ENCODE data around the gene IMMT.

IMMT gene

DNA sequence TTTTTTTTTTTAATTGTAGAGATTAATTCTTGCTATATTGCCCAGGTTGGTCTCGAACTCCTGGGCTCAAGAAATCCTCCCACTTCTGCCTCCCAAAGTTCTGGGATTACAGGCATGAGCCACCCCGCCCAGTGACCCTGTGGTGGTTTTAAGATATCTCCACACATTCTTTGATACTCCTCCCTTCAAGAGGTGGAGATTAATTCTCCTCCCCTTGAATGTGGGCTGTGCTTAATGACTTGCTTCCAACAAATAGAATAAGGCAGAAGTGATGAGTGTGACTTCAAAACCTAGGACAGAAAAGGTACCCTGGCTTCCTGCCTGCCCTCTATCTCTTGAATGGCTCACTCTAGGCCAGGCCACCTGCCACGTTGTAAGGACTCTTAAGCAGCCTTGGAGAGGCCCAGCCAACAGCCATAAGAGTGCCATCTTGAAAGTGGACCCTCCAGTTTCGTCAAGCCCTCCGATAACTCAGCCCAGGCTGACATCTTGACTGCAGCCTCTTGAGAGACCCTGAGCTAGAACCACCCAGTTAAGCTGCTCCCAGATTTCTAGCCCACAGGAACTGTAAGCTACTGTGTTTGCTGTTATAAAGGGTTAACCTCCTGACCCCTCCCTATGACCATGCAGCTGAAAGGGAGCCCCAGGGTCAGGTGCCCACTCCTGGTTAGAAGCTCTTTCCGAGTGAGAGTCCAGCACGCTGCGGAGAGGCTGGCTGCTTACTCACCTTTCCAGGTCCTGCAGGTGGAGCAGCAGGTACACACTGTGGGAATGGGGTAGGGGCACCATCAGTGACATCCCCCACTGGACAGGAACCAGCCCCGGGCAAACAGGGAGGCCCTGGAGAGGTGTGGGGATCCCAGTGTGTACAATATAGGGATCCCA lies 31.6 kb upstream of the IMMT start:
- DNase-seq (ENCODE audit: low spot score) (no peak), FAIRE-seq (no peak)

DNA sequence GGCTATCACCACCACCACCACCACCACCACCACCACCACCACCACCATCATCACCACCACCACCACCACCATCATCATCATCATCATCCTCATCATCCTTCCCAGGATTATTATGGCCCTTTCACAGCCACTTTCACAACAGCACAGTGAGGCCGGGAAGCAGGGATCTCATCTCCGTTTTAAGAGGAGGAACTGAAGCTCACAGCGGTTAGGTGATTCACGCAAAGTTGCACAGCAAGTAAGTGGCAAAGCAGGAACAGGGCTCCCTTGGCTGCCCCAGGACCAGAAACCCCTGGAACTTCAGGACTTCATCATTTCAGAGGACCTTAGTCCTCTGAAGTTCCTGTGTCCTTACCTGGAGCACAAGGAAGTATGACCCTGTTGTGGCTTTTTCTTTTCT lies 30.8 kb upstream of the IMMT start:
- DNase-seq (ENCODE audit: low spot score) (no peak), FAIRE-seq (no peak)

DNA sequence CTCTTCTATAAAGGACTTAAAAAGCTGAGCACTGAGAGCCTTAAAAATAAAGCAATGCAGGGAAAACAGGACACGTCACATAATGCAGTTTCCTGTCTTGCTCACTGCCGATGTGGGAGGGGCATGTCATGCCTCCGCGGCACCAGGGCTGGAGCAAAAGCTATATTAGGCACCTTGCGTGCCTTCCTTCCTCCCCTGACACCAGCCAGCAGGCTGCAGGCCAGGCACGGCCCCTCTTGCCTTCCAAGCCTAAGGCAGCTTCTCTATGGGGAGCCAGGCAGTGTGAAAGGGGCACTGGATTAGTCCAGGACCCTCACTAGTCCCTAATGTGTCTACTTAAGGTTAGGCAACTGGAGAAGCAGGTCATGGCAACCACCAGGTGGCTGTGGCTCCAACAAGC lies 30.3 kb upstream of the IMMT start:
- FAIRE-seq: no peak

DNA sequence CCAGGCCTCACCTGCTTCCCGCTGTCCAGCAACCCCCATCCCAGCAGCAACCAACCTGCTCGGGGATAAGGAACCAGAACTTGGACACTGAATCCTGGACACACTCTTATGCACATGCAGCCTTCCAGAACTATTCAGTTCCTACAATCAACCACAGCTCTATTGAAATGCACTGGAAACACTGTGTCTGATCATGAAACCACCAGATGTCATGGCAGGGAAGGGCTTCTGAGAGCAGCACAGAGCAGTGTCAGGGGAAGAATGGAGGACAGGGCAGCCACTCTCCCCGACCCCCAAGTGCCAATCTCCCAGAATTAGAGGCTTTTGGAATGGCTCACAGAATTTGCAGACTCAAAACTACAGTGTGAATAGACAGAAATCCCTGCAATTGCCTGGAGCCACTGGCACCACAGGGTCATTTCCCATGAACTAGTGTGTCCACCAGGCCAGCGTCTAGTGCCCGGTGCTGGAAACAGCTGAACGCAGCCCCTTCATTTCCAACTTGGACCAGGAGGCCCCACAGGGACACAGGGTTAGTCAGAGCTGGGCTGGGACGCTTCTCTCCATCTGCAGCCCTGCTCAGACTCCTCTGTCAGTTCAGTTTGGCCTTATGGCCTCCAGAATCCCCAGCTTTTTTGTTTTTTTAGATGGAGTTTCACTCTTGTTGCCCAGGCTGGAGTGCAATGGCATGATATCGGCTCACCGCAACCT lies 29.5 kb upstream of the IMMT start:
- DNase-seq (ENCODE audit: low spot score) (no peak), FAIRE-seq (no peak)

More for the DNA sequence above, 30.3 kb upstream of the IMMT start:
- DNase-seq (ENCODE audit: low spot score): no peak

DNA sequence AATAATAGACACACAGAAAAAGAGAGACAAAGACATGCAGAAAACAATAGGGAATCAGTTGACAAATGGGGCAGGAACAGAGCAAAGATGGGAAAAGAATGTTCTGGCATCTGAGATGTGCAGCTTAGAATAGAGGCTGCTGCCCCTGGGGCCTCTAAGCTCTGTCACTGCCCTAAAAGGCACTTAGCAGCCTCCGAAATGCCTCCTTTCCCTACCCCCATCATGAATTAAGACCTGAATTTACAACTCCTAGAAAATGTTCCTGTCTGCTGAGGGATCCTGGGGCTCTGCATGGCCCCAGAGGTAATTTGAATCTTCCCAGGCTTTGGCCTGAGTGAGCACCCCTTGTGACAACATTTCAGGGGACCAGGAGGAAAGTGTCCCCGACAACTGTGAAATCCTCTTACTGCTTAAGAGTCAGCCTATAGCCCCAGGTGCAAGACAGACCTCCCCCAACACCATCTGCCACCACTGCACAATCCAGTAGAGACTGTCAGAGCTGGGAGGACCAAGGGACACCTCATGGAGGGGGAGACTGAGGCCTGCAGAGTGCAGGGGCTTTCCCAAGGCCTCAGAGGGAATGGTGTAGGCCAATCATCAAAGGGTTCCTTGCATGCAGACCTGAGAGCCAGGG lies 28.8 kb upstream of the IMMT start:
- FAIRE-seq (no peak), DNase-seq (ENCODE audit: low spot score) (no peak)

DNA sequence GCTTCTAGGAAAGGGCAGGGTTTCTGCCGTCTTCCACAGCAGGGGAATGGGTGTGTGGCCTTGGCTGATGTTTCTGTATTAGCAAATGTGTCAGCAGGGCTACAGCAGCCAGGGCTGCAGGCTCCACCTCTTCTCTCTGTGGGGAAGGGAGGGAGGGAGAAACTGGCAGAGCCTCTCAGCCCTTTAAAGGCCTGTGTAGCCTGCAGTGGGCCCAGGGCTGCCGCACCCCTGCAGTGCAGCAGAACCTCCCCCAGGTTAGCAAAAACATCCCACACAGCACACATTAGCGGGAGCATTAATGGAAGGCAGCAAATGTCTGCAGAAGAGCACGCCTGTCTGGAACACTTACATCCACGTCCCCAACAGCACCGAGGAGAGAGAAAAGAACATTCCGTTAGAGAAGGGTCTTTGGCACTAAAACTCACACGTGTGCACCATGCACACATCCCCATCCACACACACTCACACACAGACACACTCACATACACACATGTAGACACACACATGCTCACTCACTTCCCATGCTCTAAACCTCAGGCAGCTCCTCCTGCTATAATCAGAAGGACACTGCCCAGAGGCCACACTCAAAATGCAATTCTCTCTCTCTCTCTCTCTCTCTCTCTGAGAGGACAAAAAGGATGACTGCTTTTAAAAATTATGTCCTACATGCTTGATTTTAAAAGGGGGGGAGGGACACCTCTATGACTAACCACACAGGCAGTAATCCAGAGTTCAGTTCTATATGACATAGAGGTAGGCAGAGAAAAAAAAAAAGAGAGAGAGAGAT lies 28.1 kb upstream of the IMMT start:
- peak; percentile 27 for FAIRE-seq
- DNase-seq (ENCODE audit: low spot score): no peak

DNA sequence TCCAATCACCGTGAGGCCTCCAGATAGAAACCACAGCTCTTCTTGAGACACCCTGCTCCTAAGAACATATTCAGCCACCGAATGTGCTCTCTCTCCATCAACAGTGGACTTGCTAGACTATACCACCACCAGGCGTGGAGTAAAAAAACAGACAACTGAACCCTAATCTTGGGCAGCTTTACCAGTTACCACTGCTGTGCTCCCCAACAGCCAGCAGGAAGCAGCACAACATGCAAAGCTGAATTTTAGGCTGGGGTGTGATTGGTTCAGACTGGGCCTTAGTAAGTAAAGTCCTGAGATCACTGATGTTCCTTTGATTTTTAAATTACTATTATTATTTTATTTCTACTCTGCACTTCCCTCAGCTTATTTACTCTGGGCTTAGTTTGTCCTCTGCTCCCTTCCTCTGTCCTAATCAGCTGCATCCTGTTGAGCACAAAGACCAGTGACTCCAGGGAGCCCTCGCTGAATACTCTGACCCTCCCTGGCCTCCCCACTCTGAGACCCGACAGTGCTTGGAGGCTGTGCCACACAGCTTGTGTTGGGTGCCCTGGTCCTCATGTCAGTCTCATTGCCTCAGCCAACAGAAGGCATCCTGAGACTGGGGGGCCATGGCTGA lies 25.9 kb upstream of the IMMT start:
- FAIRE-seq (peak; percentile 53), DNase-seq (ENCODE audit: low spot score) (peak; percentile 59)

DNA sequence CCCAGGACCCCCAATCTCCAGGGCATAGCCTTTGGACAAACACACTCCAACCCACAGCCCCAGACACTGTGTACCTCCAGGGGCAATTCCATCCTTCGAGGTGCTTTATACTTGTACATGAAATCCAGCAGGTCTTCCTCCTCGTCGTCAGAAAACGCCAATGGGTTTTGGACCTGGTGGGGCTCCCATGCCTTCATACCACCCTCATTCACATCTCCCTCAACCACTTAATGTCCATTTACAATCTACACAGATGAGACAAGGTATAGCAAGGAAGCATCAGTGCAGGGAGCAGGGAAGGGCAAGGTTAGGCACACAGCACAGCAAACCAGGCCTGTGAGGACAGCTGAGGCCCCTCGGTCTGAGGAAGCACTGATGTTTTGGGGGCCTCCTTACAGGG lies 24.6 kb upstream of the IMMT start:
- DNase-seq (ENCODE audit: low spot score) (no peak), FAIRE-seq (no peak)

DNA sequence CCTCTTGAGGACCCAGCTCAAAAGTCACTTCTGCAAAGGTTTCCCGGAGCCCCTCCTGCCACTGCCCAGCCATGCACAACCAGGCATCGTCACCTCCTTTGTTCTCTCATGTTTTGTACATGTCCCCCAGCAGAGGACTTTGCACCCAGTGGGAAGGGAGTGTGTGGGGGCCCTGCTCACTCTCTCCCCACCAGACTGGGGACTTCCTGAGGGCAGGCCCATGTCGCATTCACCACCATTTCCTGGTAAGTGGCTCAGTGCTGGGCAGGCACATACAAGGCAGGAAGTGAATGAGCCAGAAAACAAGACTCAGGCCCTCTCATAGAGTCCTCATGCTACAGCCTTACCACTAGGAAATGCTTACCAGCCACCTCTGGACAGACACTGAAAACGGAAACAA lies 22.9 kb upstream of the IMMT start:
- FAIRE-seq: no peak
- no peak for DNase-seq (ENCODE audit: low spot score)

DNA sequence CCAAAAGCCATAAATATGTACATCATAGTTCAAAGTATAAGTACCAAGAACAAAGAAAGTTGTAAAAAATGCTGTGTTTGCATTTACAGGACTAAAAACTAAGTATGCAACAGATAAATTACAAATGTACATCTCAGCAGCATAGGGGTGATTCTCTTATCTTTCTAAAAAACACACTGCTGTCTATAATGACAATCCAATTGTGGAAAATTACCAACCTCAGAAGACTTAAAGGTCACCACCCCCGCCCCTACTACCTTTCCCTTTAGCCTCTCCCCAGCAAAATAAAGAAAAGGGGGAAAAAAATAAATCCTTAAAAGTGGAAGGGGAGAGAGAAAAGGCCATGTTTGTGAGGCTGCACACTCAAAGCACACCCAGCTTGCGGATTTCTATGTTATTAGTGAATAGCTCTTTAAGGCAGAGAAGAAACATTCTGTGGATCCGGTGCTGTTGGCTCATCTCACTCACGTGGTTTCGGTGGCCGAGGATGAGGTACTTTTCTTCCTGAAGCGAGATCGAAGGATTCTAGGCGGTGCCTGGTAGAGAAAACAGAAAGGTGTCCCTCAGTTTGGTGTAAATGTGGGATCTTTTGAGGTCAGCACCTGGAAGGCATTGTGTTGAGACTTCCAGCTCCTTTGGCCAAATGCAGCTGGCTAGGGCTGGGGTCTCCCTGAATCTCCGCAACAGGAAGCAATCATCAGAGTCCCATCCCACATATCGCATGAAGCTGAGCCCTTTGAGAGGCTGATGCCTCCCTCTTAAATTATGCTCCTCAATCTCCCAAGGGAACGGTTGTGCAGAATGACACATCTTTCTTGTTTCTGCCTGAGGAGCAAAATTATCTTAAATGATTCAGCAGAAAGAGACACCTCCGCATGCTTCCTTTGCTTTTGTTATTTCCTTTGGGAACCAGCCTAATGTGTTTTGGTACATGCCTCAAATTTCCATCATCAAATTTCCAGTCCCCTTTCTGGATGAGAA lies 21.6 kb upstream of the IMMT start:
- DNase-seq (ENCODE audit: low spot score) (peak; percentile 27), FAIRE-seq (no peak)

DNA sequence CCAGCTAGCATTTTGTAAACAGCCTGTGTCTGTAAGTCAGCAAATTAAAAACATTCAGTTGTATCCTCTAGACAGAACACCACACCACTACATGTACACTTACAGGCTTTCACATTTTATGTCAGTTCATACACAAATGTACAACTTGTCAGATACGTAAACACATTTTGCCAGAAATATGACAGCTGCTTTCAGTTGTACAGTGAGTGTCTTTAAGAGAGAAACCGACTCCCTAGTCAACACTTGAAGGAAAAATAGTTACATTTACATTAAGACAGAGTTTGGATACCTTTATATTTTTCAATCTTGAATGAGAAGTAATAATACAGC lies 19.2 kb upstream of the IMMT start:
- no peak for FAIRE-seq
- no peak for DNase-seq (ENCODE audit: low spot score)

DNA sequence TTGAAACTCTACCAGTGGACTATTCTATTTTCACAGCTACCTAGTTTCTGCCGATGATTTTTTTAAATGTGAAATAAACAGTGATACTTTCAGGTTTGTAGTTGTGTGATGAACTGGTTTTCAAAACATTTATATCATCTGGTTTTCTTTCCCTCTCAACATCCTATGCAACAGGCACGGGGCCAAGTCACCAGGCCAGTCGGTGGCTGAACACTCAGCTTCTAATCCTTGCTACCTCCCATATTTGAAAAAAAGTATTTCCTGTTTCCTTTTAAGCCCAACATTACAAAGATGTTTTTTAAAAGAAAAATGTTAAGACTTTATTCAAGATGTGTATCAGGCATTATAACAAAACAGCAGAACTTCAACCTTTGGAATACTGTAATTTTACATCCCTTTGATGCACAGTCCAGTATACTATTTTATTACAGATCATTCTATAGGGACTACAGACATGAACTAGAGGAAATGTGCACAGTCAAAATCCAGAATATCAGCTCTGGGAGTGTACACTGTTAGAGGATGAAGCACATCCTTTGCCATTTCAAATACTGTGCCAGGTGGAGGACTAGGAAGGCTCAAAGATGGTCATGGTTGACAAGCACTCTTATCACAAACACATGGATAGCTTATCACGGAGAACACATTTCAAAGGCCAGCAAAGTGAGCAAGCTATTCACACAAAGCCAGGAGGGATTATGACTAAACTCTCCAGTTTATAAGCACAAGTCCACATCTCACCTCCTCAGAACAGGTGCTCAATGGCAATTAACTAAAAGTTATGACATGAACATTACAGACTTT lies 18.6 kb upstream of the IMMT start:
- FAIRE-seq: no peak
- DNase-seq (ENCODE audit: low spot score): no peak

DNA sequence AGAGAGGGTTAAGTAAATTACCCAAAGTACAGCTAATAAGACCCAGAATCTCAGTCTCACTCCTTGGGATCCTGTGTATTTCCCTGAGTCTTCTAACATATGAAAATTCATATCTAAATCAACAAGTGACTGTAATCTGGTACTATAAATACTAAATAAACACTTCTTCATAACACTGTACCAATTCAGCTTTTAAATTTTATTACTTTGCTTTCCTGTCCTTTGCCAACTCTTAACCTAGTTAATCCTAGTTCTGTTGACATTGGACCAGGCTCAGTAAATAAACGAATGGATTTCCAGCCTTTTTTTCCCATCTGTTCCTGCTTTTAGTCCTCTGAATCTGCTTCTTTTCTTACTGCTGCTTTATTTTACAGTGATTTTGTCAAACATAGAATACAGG lies 17.8 kb upstream of the IMMT start:
- FAIRE-seq (no peak), DNase-seq (ENCODE audit: low spot score) (no peak)

DNA sequence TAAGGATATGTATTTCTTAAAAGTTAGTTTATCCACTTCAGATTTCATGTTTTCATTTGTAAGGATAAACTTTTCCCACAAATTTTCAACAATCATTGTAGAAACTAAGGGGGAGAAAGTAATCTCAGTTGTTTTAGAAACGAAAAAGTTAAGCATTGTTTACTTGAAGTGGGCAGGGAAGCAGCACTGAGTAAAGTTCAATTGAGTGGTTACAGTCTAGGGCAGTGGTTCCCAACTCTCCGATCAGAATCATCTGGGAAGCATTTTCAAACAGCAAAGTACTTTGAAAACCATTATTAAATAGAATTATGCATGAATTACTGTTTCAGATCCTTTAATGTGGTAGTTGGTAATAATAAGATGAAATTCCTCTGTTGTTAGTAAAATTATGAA lies 16.5 kb upstream of the IMMT start:
- no peak for DNase-seq (ENCODE audit: low spot score)
- FAIRE-seq: no peak

DNA sequence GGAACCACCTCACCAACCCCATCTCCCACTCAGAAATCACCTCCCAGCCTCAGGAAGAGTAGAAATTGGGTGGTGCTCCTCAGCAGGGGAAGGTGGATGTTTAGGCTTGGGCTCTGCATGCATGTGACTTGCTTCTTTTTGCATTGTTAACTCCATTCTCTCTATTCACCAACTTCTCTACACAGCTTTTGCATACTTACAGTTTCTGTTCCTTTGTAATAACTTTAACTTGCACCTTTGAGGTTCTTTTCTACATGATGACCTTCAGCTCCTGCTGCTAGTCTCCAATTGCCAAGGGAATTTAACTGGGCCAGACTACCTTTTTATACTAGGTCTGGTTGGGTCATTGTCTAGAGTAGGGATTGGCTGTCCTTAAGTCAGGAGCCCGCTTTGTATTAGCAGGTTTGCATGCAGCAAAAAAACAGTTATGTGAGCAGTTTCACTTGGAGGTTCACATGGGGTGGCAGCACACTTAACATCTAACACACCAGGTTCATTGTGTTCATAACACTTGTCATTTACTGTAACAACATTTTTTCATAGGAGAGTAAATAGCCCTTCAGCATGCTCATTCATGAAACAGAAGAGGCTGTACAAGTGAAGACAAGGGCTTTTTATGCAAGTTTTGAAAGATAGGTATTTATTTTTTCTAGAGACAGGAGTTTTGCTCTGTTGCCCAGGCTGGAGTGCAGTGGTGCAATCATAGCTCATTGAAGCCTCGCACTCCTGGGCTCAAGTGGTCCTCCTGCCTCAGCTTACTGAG lies 16.0 kb upstream of the IMMT start:
- no peak for FAIRE-seq
- no peak for DNase-seq (ENCODE audit: low spot score)

DNA sequence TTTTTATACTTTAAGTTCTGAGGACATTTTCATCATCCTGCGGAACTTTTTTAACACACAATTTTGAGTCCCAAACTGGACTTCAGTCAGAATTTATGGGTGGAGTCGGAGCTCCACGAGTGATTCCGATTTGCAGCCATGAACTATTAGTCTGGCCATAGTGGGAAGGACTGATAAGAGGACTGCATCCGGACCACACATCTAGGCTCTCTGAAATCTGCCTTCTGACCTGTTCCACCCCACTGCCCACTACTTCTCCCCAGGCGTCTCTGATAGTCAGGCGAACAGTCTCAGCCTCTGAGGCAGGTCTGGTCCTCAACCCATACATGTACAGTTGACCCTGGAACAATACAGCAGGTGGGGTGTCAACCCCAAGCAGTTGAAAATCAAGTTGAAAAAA lies 9.2 kb upstream of the IMMT start:
- DNase-seq (ENCODE audit: low spot score) (no peak), FAIRE-seq (no peak)

DNA sequence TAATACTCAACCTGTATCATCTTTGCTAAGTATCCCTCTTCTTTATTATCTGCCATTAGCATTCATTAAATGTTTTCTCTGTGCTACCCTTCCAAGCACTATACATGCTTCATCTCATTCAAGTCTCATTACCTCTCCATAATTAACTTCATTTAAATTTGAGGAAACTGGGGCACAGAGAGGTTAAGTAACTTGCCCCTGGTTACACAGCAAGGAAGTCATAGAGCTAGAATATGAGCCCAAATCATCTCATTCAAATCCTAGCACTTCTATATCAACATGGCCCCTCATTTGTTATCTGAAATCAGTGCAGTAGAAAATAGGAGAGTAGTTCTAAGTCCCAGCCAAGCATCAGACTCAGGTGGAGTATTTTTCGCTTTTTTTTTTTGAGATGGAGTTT lies 8.4 kb upstream of the IMMT start:
- FAIRE-seq: no peak

DNA sequence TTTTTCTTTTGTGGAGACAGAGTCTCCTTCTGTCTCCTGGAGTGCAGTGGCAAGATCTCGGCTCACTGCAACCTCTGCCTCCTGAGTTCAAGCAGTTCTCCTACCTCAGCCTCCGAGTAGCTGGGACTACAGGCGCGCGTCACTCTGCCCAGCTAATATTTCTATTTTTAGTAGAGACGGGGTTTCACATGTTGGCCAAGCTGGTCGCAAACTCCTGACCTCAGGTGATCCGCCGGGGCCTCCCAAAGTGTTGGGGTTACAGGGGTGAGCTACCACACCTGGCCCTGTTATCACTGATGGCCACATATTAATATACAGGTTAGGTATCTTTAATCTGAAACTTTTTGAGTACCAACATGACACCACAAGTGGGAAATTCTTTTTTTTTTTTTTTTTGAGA lies 7.4 kb upstream of the IMMT start:
- FAIRE-seq (no peak), DNase-seq (ENCODE audit: low spot score) (no peak)

More for the DNA sequence above, 8.4 kb upstream of the IMMT start:
- no peak for DNase-seq (ENCODE audit: low spot score)

DNA sequence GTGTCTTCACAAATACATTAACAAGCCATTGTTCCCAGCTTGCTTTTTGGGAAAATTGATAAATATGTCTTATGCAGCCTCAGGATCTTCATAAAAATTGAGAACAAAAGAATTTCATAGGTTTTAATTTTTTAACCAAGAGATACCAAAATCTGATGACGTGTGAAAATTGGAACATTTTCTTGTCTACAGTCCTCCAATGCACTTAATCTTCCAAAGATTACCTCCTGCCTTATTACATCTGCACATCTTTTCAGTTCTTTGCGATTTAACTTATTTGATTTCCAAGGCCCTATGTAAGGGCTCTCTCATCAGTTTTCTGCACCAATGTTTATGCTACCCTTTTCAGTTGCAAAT lies 7.1 kb upstream of the IMMT start:
- FAIRE-seq (no peak), DNase-seq (ENCODE audit: low spot score) (no peak)
